IMR-90 (cell line): ENCODE results near the gene RGS14. TPM values are rescaled to one million over a fixed set of nuclear protein-coding genes. Genes with fewer than 3 reads are reported as not detected.
A peak's percentile ranks its signal among the peaks of the same experiment; 100 is the strongest.

Source experiments
- ATAC-seq: fragments of 200-7000 bp; cut with Tn5 transposase; 2 replicates; pipeline ENCODE4 v1.9.1; 2020; ENCODE audit warnings: low read depth, mild to moderate bottlenecking, moderate library complexity
- BruUV-seq: library from RNA; stranded (reverse); fragments of 400-500 nt; replicated peaks from 2 replicates; lab custom pipeline; 2021; lab: Mats Ljungman, UMichigan
- CTCF ChIA-PET: fragments of 300-600 bp; formaldehyde crosslinking; extraction: SDS; loops from one replicate; lab custom pipeline; 2021; ENCODE audit warnings: antibody characterized with exemption; lab: Yijun Ruan, JAX
- POLR2A ChIA-PET: fragments of 300-600 bp; sonication (Branson Sonifier 250); formaldehyde crosslinking; loops from one replicate; lab custom pipeline; 2022; ENCODE audit warnings: antibody characterized with exemption; ENCODE audit not compliant: unreplicated experiment; lab: Charles Lee
- DNase-seq: peaks from one replicate; pipeline ENCODE4 v3.0.0; 2013
- H2AFZ ChIP-seq: replicated peaks from 2 replicates; pipeline ENCODE3; 2013; ENCODE audit warnings: low read length, mild to moderate bottlenecking; ENCODE audit not compliant: poor library complexity
- H2AK5ac ChIP-seq: 2 replicates; pipeline ENCODE4 v1.6.1; 2013; ENCODE audit warnings: low read depth, low read length, inconsistent platforms
- H2AK9ac ChIP-seq: replicated peaks from 2 replicates; pipeline ENCODE3; 2013; ENCODE audit warnings: mild to moderate bottlenecking, low read depth, low read length, moderate library complexity; ENCODE audit not compliant: poor library complexity
- H2BK120ac ChIP-seq: 2 replicates; pipeline ENCODE4 v1.6.1; 2013; ENCODE audit warnings: low read depth, low read length, inconsistent platforms
- H2BK15ac ChIP-seq: 3 replicates; pipeline ENCODE4 v1.6.1; 2013; ENCODE audit warnings: low read depth, low read length, inconsistent platforms
- H2BK20ac ChIP-seq: 2 replicates; pipeline ENCODE4 v1.6.1; 2013; ENCODE audit warnings: low read depth, mild to moderate bottlenecking, inconsistent platforms, low read length, moderate library complexity
- H2BK5ac ChIP-seq: 2 replicates; pipeline ENCODE4 v1.6.1; 2013; ENCODE audit warnings: mild to moderate bottlenecking, low read depth, low read length, inconsistent platforms; ENCODE audit not compliant: poor library complexity, severe bottlenecking
- H3K14ac ChIP-seq: replicated peaks from 2 replicates; pipeline ENCODE4 v1.6.1; 2013; ENCODE audit warnings: low read depth, low read length, inconsistent platforms
- H3K18ac ChIP-seq: 2 replicates; pipeline ENCODE4 v1.6.1; 2013; ENCODE audit warnings: low read depth, low read length, control low read depth
- H3K23ac ChIP-seq: 2 replicates; pipeline ENCODE4 v1.6.1; 2013; ENCODE audit warnings: low read depth, low read length, inconsistent platforms
- H3K27ac ChIP-seq: 2 replicates; pipeline ENCODE4 v1.5.1; 2013; ENCODE audit warnings: mild to moderate bottlenecking, control low read depth, low read length; ENCODE audit not compliant: insufficient read depth
- H3K27me3 ChIP-seq: 2 replicates; pipeline ENCODE4 v1.6.1; 2013; ENCODE audit warnings: low read length; ENCODE audit not compliant: control insufficient read depth, insufficient read depth
- H3K36me3 ChIP-seq: 2 replicates; pipeline ENCODE4 v1.6.1; 2013; ENCODE audit warnings: low read length, mixed read lengths; ENCODE audit not compliant: control insufficient read depth, insufficient read depth
- H3K4ac ChIP-seq: 2 replicates; pipeline ENCODE4 v1.6.1; 2013; ENCODE audit warnings: low read depth, low read length, inconsistent platforms
- H3K4me1 ChIP-seq: 2 replicates; pipeline ENCODE4 v1.6.1; 2013; ENCODE audit warnings: low read length, mixed read lengths; ENCODE audit not compliant: control insufficient read depth, insufficient read depth
- H3K4me2 ChIP-seq: 2 replicates; pipeline ENCODE4 v1.6.1; 2013; ENCODE audit warnings: low read depth, mild to moderate bottlenecking, control low read depth, low read length, moderate library complexity
- H3K4me3 ChIP-seq: 2 replicates; pipeline ENCODE4 v1.5.1; 2013; ENCODE audit warnings: low read depth, mild to moderate bottlenecking, control low read depth, low read length, moderate library complexity; ENCODE audit not compliant: insufficient read depth
- H3K56ac ChIP-seq: 2 replicates; pipeline ENCODE4 v1.6.1; 2013; ENCODE audit warnings: low read length, inconsistent platforms; ENCODE audit not compliant: insufficient read depth; ENCODE audit errors: extremely low read depth
- H3K79me1 ChIP-seq, 2 experiments: 2 replicates each; pipeline ENCODE4 v1.6.1; 2013; ENCODE audit warnings: low read length in 2 of 2, inconsistent platforms in 1 of 2, low read depth in 1 of 2
- H3K9ac ChIP-seq: 2 replicates; pipeline ENCODE4 v1.6.1; 2013; ENCODE audit warnings: low read depth, low read length, control low read depth
- H3K9me1 ChIP-seq: 2 replicates; pipeline ENCODE4 v1.6.1; 2013; ENCODE audit warnings: low read length, inconsistent platforms; ENCODE audit not compliant: insufficient read depth
- H3K9me3 ChIP-seq: 2 replicates; pipeline ENCODE4 v1.6.1; 2013; ENCODE audit warnings: low read length; ENCODE audit not compliant: control insufficient read depth, insufficient read depth
- H4K20me1 ChIP-seq: 2 replicates; pipeline ENCODE4 v1.6.1; 2013; ENCODE audit warnings: low read length, inconsistent platforms; ENCODE audit not compliant: insufficient read depth
- H4K5ac ChIP-seq: 2 replicates; pipeline ENCODE4 v1.6.1; 2013; ENCODE audit warnings: mild to moderate bottlenecking, low read depth, low read length, control low read depth
- H4K8ac ChIP-seq, 2 experiments: 2 replicates each; pipeline ENCODE4 v1.6.1; 2013; ENCODE audit warnings: low read depth in 2 of 2, low read length in 2 of 2, control low read depth in 1 of 2, inconsistent platforms in 1 of 2
- H4K91ac ChIP-seq: 2 replicates; pipeline ENCODE4 v1.6.1; 2013; ENCODE audit warnings: low read depth, low read length, inconsistent platforms; ENCODE audit not compliant: insufficient read depth
- MAFK ChIP-seq: IDR thresholded peaks from 2 replicates; pipeline ENCODE4 v1.6.1; 2012; ENCODE audit warnings: low read depth, low read length, improper control_type of control experiment
- MAZ ChIP-seq: IDR thresholded peaks from 2 replicates; pipeline ENCODE4 v1.6.1; 2012; ENCODE audit warnings: low read depth, mild to moderate bottlenecking, low read length, improper control_type of control experiment, moderate library complexity, borderline replicate concordance
- WGBS, 2 experiments: methylation state at CpG; one replicate each; pipeline versions ENCODE4 v1.1.5 to v1.1.7; 2013; ENCODE audit warnings: missing lambda C conversion rate in 2 of 2; ENCODE audit not compliant: insufficient read length in 1 of 2; ENCODE audit errors: extremely low coverage in 2 of 2; 5-methylcytosine and 5-hydroxymethylcytosine counted together
- dilution Hi-C: fragments of 300-500 bp; cut with HindIII; formaldehyde crosslinking; loops from one replicate; pipeline ENCODE4 v1.14.3; 2018; ENCODE audit warnings: low sequenced_read_pairs; ENCODE audit not compliant: unreplicated experiment
- in situ Hi-C: fragments of 300-500 bp; cut with MboI; formaldehyde crosslinking; loops from 3 replicates; pipeline ENCODE4 v1.14.3; 2019; ENCODE audit warnings: low sequenced_read_pairs, inconsistent platforms, mixed read lengths
- intact Hi-C: fragments of 100-400 bp; cut with micrococcal nuclease; formaldehyde crosslinking; loops from 2 replicates; pipeline ENCODE4 v1.10.0; 2022
- polyA plus RNA-seq, 3 experiments: library from polyadenylated mRNA; depleted of rRNA; stranded (reverse); fragments of >200 nt; gene quantifications; 2 replicates each; pipeline ENCODE4 v1.2.3, GENCODE V29; 2012; ENCODE audit warnings: low replicate concordance in 1 of 3
- total RNA-seq: library from RNA; depleted of rRNA; stranded (reverse); fragments of >200 nt; gene quantifications from 2 replicates; pipeline ENCODE4 v1.2.3, GENCODE V29; 2012

Gene RGS14
- total and polyA plus RNA-seq, 2 of the 4 experiments (the other 2 are of a cell fraction), result 1.1 to 6.5 TPM

GRCh38 chr5:177350776-177351391 is 6.8 kb upstream of the RGS14 start:
- Histone ChIP-seq H3K4ac (peak overlapping the region; percentile 85), H3K4me3 (peak overlapping the region; percentile 63), H2BK5ac (peak overlapping the region; percentile 93), H3K56ac (peak overlapping the region; percentile 84), H3K23ac (peak overlapping the region; percentile 57), H3K4me1 (peaks cover 24% of the 10 kb centered on the region), H3K27ac (peak overlapping the region; percentile 86), H3K9me1 (peaks cover 10% of the 10 kb centered on the region; the same call in 1 of the 2 replicates), H3K79me1 (peaks cover 37 to 40% of the 10 kb centered on the region in 2 experiments), H3K36me3 (peaks cover 7% of the 10 kb centered on the region; the same call in 1 of the 2 replicates), H3K9ac (peak overlapping the region; percentile 78), H3K9me3 (peaks cover 2% of the 10 kb centered on the region; the same call in 1 of the 2 replicates), H2AFZ (peak overlapping the region; percentile 99), H2BK120ac (no peak overlapping the region), H3K27me3 (peaks cover 2% of the 10 kb centered on the region; the same call in 1 of the 2 replicates), H3K18ac (peak overlapping the region; percentile 7; the same call in 1 of the 2 replicates), H2AK9ac (peak overlapping the region; percentile 95), H4K91ac (peak overlapping the region; percentile 77), H4K20me1 (peaks cover 12% of the 10 kb centered on the region), H2AK5ac (peak overlapping the region; percentile 98), H3K14ac (peak overlapping the region; percentile 95), H4K8ac (peak overlapping the region; percentile 99 to 100), H2BK20ac (no peak overlapping the region), H4K5ac (peak overlapping the region; percentile 79), H3K4me2 (peak overlapping the region; percentile 98), H2BK15ac (no peak overlapping the region)
- CTCF ChIA-PET, result interaction anchor here (0.7 to 1.4 kb wide), 2 partner anchors 40 to 103 kb away, joined by 3 read pairs; no protein-coding TSS in a partner anchor
- no TSS peak for BruUV-seq
- POLR2A ChIA-PET, result interaction anchor here (0.7 kb wide), 1 partner anchor 125 kb away, joined by 3 read pairs; no protein-coding TSS in a partner anchor
- DNase-seq (no peak), ATAC-seq (no peak)
- WGBS, 2 experiments, result 0% methylated on average over 1 of the region's 19 CpGs; no CpG with 5 or more reads in 1 of the 2 experiments
- TF ChIP-seq MAFK (no peak), MAZ (no peak)
- dilution Hi-C loops (no loop called here), intact Hi-C loops (no loop called here), in situ Hi-C loops (no loop called here)
